Measurements from ENCODE around the gene OR5H15.
"Not testable (repeated sequence)": the region's sequence is repeated elsewhere in the genome, so short reads cannot be mapped to it uniquely, and the experiment has no call there.

The OR5H15 gene

GRCh38 chr3:98166396-98166795 lies at the start of gene OR5H15:
OR5H15 (plus strand) TSS chr3:98166696; CDS start chr3:98168700, 2,004 bp downstream.
- DNase-seq = no peak

GRCh38 chr3:98130421-98130820 lies 36.1 kb upstream of the OR5H15 start, which contains the start of gene OR5H1:
OR5H1 (plus strand) TSS chr3:98130721; CDS start chr3:98132698, 1,977 bp downstream.
- DNase-seq = no peak

- no peak for DNase-seq
Observed at GRCh38 chr3:98136631-98137030, 29.9 kb upstream of the OR5H15 start.

GRCh38 chr3:98137826-98138557 lies 28.5 kb upstream of the OR5H15 start:
- not testable (repeated sequence) for DNase-seq

- DNase-seq = no peak
Observed at GRCh38 chr3:98140531-98140930, 26.0 kb upstream of the OR5H15 start.

GRCh38 chr3:98147179-98147578 lies 19.3 kb upstream of the OR5H15 start, which contains the start of gene OR5H14:
OR5H14 (plus strand) TSS chr3:98147479; CDS start chr3:98149386, 1,907 bp downstream.
- DNase-seq = no peak

- no peak for DNase-seq
Observed at GRCh38 chr3:98148751-98149150, 17.7 kb upstream of the OR5H15 start.

- peak; percentile 59 for DNase-seq
Observed at GRCh38 chr3:98149456-98149855, 17.0 kb upstream of the OR5H15 start.

- DNase-seq = peak; percentile 87
Observed at GRCh38 chr3:98151241-98151640, 15.3 kb upstream of the OR5H15 start.

GRCh38 chr3:98171071-98171470 lies 4.6 kb downstream of the OR5H15 start:
- DNase-seq = no peak

- DNase-seq = no peak
Observed at GRCh38 chr3:98172621-98173020, 6.1 kb downstream of the OR5H15 start.

GRCh38 chr3:98180319-98180890 lies 13.9 kb downstream of the OR5H15 start:
- DNase-seq = no peak

- DNase-seq = no peak
Observed at GRCh38 chr3:98182196-98182595, 15.7 kb downstream of the OR5H15 start.

GRCh38 chr3:98185180-98185579 lies 18.7 kb downstream of the OR5H15 start:
- DNase-seq = peak; percentile 14

- DNase-seq = no peak
Observed at GRCh38 chr3:98188545-98188944, 22.0 kb downstream of the OR5H15 start.

- peak; percentile 40 for DNase-seq
Observed at GRCh38 chr3:98190911-98191310, 24.4 kb downstream of the OR5H15 start.

GRCh38 chr3:98196293-98196692 lies 29.8 kb downstream of the OR5H15 start:
- not testable (repeated sequence) for DNase-seq

- DNase-seq = peak; percentile 66
Observed at GRCh38 chr3:98199020-98199419, 32.5 kb downstream of the OR5H15 start.

- peak; percentile 41 for DNase-seq
Observed at GRCh38 chr3:98209244-98209643, 42.7 kb downstream of the OR5H15 start.

- DNase-seq = no peak
Observed at GRCh38 chr3:98213276-98213675, 46.8 kb downstream of the OR5H15 start.

GRCh38 chr3:98215051-98215450 lies 48.6 kb downstream of the OR5H15 start:
- DNase-seq = no peak
